Loucy (cell line): ENCODE results near the gene CLEC16A.

Experiments
- H2AFZ ChIP-seq: fragments of 200-600 bp; sonication (generic); 2 replicates; pipeline ENCODE4 v1.6.0; 2016; ENCODE audit warnings: antibody characterized with exemption, mild to moderate bottlenecking, low read length, moderate library complexity
- H3F3A ChIP-seq: fragments of 200-600 bp; 2 replicates; pipeline ENCODE4 v1.6.0; 2016; ENCODE audit warnings: antibody characterized with exemption, low read depth, mild to moderate bottlenecking
- H3K27me3 ChIP-seq: fragments of 200-600 bp; sonication (generic); 2 replicates; pipeline ENCODE4 v1.6.1; 2014; ENCODE audit warnings: low read length, mild to moderate bottlenecking; ENCODE audit not compliant: insufficient read depth, poor library complexity, severe bottlenecking
- H3K36me3 ChIP-seq: fragments of 200-600 bp; sonication (generic); 2 replicates; pipeline ENCODE4 v1.6.1; 2016; ENCODE audit warnings: low read length; ENCODE audit not compliant: insufficient read depth
- H3K4me1 ChIP-seq: fragments of 200-600 bp; sonication (generic); 2 replicates; pipeline ENCODE4 v1.5.1; 2014; ENCODE audit warnings: low read length, mild to moderate bottlenecking; ENCODE audit not compliant: insufficient read depth, poor library complexity, severe bottlenecking
- H3K4me2 ChIP-seq: fragments of 200-600 bp; sonication (generic); 2 replicates; pipeline ENCODE4 v1.6.0; 2014; ENCODE audit warnings: antibody characterized with exemption, low read length, low read depth, mild to moderate bottlenecking; ENCODE audit not compliant: poor library complexity, severe bottlenecking
- H3K4me3 ChIP-seq: fragments of 200-600 bp; sonication (generic); 2 replicates; pipeline ENCODE4 v1.5.1; 2014; ENCODE audit warnings: low read length, mild to moderate bottlenecking, mixed read lengths; ENCODE audit not compliant: poor library complexity, severe bottlenecking
- H3K79me2 ChIP-seq: fragments of 200-600 bp; sonication (generic); 2 replicates; pipeline ENCODE4 v1.6.1; 2014; ENCODE audit warnings: low read length; ENCODE audit not compliant: insufficient read depth
- H3K9ac ChIP-seq: fragments of 200-600 bp; sonication (generic); 2 replicates; pipeline ENCODE4 v1.6.0; 2014; ENCODE audit warnings: mild to moderate bottlenecking, low read depth, low read length, moderate library complexity; ENCODE audit not compliant: poor library complexity, severe bottlenecking
- H3K9me2 ChIP-seq: fragments of 200-600 bp; sonication (generic); replicated peaks from 2 replicates; pipeline ENCODE4 v1.6.1; 2016; ENCODE audit warnings: low read depth, low read length, mixed read lengths
- H3K9me3 ChIP-seq: fragments of 200-600 bp; sonication (generic); 2 replicates; pipeline ENCODE4 v1.6.1; 2014; ENCODE audit warnings: mild to moderate bottlenecking, antibody characterized with exemption, low read length, low read depth; ENCODE audit not compliant: insufficient read depth
- H4K20me1 ChIP-seq: fragments of 200-600 bp; sonication (generic); 2 replicates; pipeline ENCODE4 v1.6.0; 2014; ENCODE audit warnings: antibody characterized with exemption, low read length, mild to moderate bottlenecking; ENCODE audit not compliant: insufficient read depth, poor library complexity, severe bottlenecking
- CTCF ChIP-seq: fragments of 200-600 bp; sonication (generic); conservative IDR thresholded peaks from 2 replicates; pipeline ENCODE4 v1.5.1; 2014; ENCODE audit warnings: mild to moderate bottlenecking, antibody characterized with exemption, low read length
- EZH2phosphoT487 ChIP-seq: fragments of 200-600 bp; IDR thresholded peaks from 2 replicates; pipeline ENCODE4 v1.6.1; 2018; ENCODE audit warnings: antibody characterized with exemption, mild to moderate bottlenecking, moderate library complexity, borderline replicate concordance

CLEC16A gene

GRCh38 chr16:11033629-11034420, 89.5 kb downstream of the CLEC16A start:
- no peak overlapping the region for H3K4me3 ChIP-seq

GRCh38 chr16:11034481-11034931, 90.1 kb downstream of the CLEC16A start:
- Histone ChIP-seq H3K4me2 (no peak overlapping the region), H3K36me3 (no peaks in the 10 kb centered on the region)

More at GRCh38 chr16:11033629-11034420, 89.5 kb downstream of the CLEC16A start:
- no peaks in the 10 kb centered on the region for H3K36me3 ChIP-seq
- H3K79me2 ChIP-seq: no peaks in the 10 kb centered on the region
- H3K4me2 ChIP-seq: no peak overlapping the region
- H3F3A ChIP-seq: no peaks in the 10 kb centered on the region
- no peaks in the 10 kb centered on the region for H3K27me3 ChIP-seq
- H3K4me1 ChIP-seq: no peaks in the 10 kb centered on the region
- TF ChIP-seq CTCF (no peak), EZH2phosphoT487 (no peak)
- no peaks in the 10 kb centered on the region for H4K20me1 ChIP-seq
- H3K9me3 ChIP-seq: no peaks in the 10 kb centered on the region
- no peak overlapping the region for H2AFZ ChIP-seq
- no peak overlapping the region for H3K9ac ChIP-seq
- H3K9me2 ChIP-seq: no peaks in the 10 kb centered on the region

GRCh38 chr16:11035096-11035495, 90.7 kb downstream of the CLEC16A start:
- Histone ChIP-seq H4K20me1 (no peaks in the 10 kb centered on the region), H2AFZ (no peak overlapping the region), H3F3A (no peaks in the 10 kb centered on the region), H3K4me1 (no peaks in the 10 kb centered on the region), H3K4me2 (no peak overlapping the region), H3K79me2 (no peaks in the 10 kb centered on the region), H3K4me3 (no peak overlapping the region), H3K36me3 (no peaks in the 10 kb centered on the region), H3K9ac (no peak overlapping the region), H3K9me3 (no peaks in the 10 kb centered on the region), H3K9me2 (no peaks in the 10 kb centered on the region), H3K27me3 (no peaks in the 10 kb centered on the region)
- no peak for TF ChIP-seq EZH2phosphoT487
- TF ChIP-seq CTCF: no peak

More at GRCh38 chr16:11034481-11034931, 90.1 kb downstream of the CLEC16A start:
- no peaks in the 10 kb centered on the region for H3K9me2 ChIP-seq
- H3K79me2 ChIP-seq: no peaks in the 10 kb centered on the region
- no peak overlapping the region for H3K9ac ChIP-seq
- H3F3A ChIP-seq: no peaks in the 10 kb centered on the region
- TF ChIP-seq CTCF: no peak
- no peak for TF ChIP-seq EZH2phosphoT487
- H3K4me3 ChIP-seq: no peak overlapping the region
- H2AFZ ChIP-seq: no peak overlapping the region
- no peaks in the 10 kb centered on the region for H3K27me3 ChIP-seq
- no peaks in the 10 kb centered on the region for H3K9me3 ChIP-seq
- no peaks in the 10 kb centered on the region for H4K20me1 ChIP-seq
- H3K4me1 ChIP-seq: no peaks in the 10 kb centered on the region
